GM12878 (cell line): ENCODE measurements around the gene MYADM.

Experiments used
- BCLAF1 ChIP-seq: fragments of 450-650 bp; IDR thresholded peaks from 2 replicates; pipeline ENCODE4 v1.6.1; 2017; ENCODE audit warnings: antibody characterized with exemption, mild to moderate bottlenecking, moderate library complexity
- CTCF ChIP-seq, 3 experiments: IDR thresholded peaks in 2 of 3; conservative IDR thresholded peaks in 1 of 3; 2 replicates each; pipeline ENCODE4 v1.5.1; 2011; ENCODE audit warnings: low read depth in 3 of 3, low read length in 3 of 3, mild to moderate bottlenecking in 3 of 3, control low read depth in 2 of 3, moderate library complexity in 2 of 3, inconsistent platforms in 1 of 3, mixed read lengths in 1 of 3; ENCODE audit not compliant: control insufficient read depth in 2 of 3, insufficient read depth in 1 of 3; ENCODE audit errors: extremely low read depth in 1 of 3
- E2F8 ChIP-seq: fragments of 450-650 bp; IDR thresholded peaks from 2 replicates; pipeline ENCODE4 v1.6.1; 2018; ENCODE audit warnings: mild to moderate bottlenecking, low read depth, moderate library complexity; ENCODE audit not compliant: partially characterized antibody
- ESRRA ChIP-seq: IDR thresholded peaks from 2 replicates; pipeline ENCODE4 v1.6.1; 2012; ENCODE audit warnings: mild to moderate bottlenecking, low read length, improper control_type of control experiment
- ETV6 ChIP-seq, 2 experiments: fragments of 450-650 bp in 1 of 2; IDR thresholded peaks in 1 of 2; conservative IDR thresholded peaks in 1 of 2; 2 replicates each; pipeline ENCODE4 v1.6.1; 2014; ENCODE audit warnings: antibody characterized with exemption in 1 of 2, borderline replicate concordance in 1 of 2, low read depth in 1 of 2, mild to moderate bottlenecking in 1 of 2, moderate library complexity in 1 of 2
- JUNB ChIP-seq: IDR thresholded peaks from 2 replicates; pipeline ENCODE4 v1.6.1; 2016; ENCODE audit warnings: antibody characterized with exemption, mild to moderate bottlenecking
- NFIC ChIP-seq: IDR thresholded peaks from 2 replicates; pipeline ENCODE4 v1.6.1; 2012; ENCODE audit warnings: low read depth, mild to moderate bottlenecking, inconsistent platforms, low read length, moderate library complexity
- POLR2A ChIP-seq: IDR thresholded peaks from 2 replicates; pipeline ENCODE4 v1.6.1; 2011; ENCODE audit warnings: low read depth, mild to moderate bottlenecking, low read length
- POLR2AphosphoS5 ChIP-seq: IDR thresholded peaks from 2 replicates; pipeline ENCODE4 v1.6.1; 2011; ENCODE audit warnings: mild to moderate bottlenecking, low read length, inconsistent platforms
- REST ChIP-seq: IDR thresholded peaks from 2 replicates; pipeline ENCODE4 v1.6.1; 2012; ENCODE audit warnings: mild to moderate bottlenecking, low read depth, low read length
- SIN3A ChIP-seq: IDR thresholded peaks from 2 replicates; pipeline ENCODE4 v1.6.1; 2012; ENCODE audit warnings: low read depth, low read length, improper control_type of control experiment
- TAF1 ChIP-seq: IDR thresholded peaks from 2 replicates; pipeline ENCODE4 v1.6.1; 2011; ENCODE audit warnings: mild to moderate bottlenecking, low read depth, low read length, borderline replicate concordance
- ZNF274 ChIP-seq: IDR thresholded peaks from one replicate; pipeline ENCODE4 v1.8.0; 2011; ENCODE audit not compliant: insufficient read length, insufficient read depth
- ZNF687 ChIP-seq: fragments of 450-650 bp; IDR thresholded peaks from 2 replicates; pipeline ENCODE4 v1.6.1; 2017; ENCODE audit warnings: mild to moderate bottlenecking, moderate library complexity

GRCh38 chr19:53910170-53910518, 42.5 kb downstream of the MYADM start:
- TF ChIP-seq CTCF (IDR thresholded peaks at IDR 0.05 in 2 of 3, conservative IDR thresholded peaks at IDR 0.05 in 1 of 3; ENCODE audit: control insufficient read depth in 2 of 3, extremely low read depth in 1 of 3, insufficient read depth in 1 of 3, low read depth in 3 of 3, low read length in 3 of 3) (no peak), POLR2A (no peak), SIN3A (no peak), JUNB (no peak), ZNF687 (no peak), ESRRA (no peak), NFIC (no peak), TAF1 (no peak), E2F8 (no peak), REST (no peak), ZNF274 (no peak), BCLAF1 (no peak), POLR2AphosphoS5 (no peak), ETV6 (conservative IDR thresholded peaks at IDR 0.05 in 1 of 2, IDR thresholded peaks at IDR 0.05 in 1 of 2; ENCODE audit: borderline replicate concordance in 1 of 2, low read depth in 1 of 2) (no peak)
